Gastrocnemius medialis (tissue), 4 donors: ENCODE data around the gene LRRC28.
A peak's percentile ranks its signal among the peaks of the same experiment; 100 is the strongest.

ENCODE experiments used
- CTCF ChIP-seq, 5 experiments: fragments of 450-650 bp in 3 of 5; fragments of 200-600 bp in 2 of 5; sonication (generic) in 2 of 5; IDR thresholded peaks in 4 of 5; conservative IDR thresholded peaks in 1 of 5; 1 replicate in 4 of 5; 2 replicates in 1 of 5; pipeline ENCODE4 v1.5.1; 2016 to 2019; ENCODE audit warnings: antibody characterized with exemption in 5 of 5, mild to moderate bottlenecking in 3 of 5, moderate library complexity in 3 of 5
- POLR2A ChIP-seq, 2 donors: fragments of 450-650 bp; IDR thresholded peaks; one replicate each; pipeline ENCODE4 v1.6.1; 2017; ENCODE audit warnings: antibody characterized with exemption in 2 of 2, mild to moderate bottlenecking in 2 of 2, moderate library complexity in 2 of 2

DNA sequence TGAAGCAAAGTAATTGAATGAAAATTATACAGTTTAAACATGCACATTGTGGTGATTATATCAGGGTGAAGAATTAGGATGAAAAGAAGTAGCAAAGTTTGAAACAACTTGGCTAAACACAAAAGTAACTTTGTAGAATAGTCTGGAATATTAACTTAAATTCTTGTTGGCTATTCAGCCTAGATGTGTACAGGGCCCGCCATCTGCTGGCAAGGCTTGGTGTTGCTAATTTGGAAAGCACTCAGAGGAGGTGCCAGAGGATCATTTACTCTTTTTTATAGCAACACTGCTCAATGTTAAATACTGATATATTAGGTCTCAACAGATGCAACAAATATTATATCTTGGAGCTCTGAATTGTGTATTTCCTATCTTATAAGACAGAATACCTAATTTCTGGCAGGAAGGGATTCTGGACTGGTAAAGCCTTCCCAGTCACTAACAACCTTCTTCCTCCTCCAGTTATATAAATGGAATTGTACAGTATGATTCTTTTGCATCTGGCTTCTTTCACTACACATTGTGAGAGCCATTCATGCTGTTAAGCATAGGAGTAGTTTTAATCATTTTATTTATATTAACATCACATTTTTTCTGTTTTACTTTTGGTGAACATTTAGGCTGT lies 38.0 kb upstream of the LRRC28 start:
- TF ChIP-seq CTCF (IDR thresholded peaks at IDR 0.05 in 4 of 5, conservative IDR thresholded peaks at IDR 0.05 in 1 of 5) = peak; percentile 87 to 96 (median 91)
- TF ChIP-seq POLR2A (IDR thresholded peaks at IDR 0.05) = no peak
